K562 (cell line): ENCODE data around the gene ODAD2. TPM values are rescaled to one million over a fixed set of nuclear protein-coding genes. Genes with fewer than 3 reads are reported as not detected.

ENCODE experiments used
- ATAC-seq: fragments of 200-7000 bp; cut with Tn5 transposase; 3 replicates; pipeline ENCODE4 v1.9.1; 2020; ENCODE audit warnings: moderate library complexity
- BruUV-seq: library from RNA; stranded (reverse); fragments of 400-500 nt; replicated peaks from 2 replicates; lab custom pipeline; 2021; lab: Mats Ljungman, UMichigan
- CTCF ChIA-PET: fragments of 300-600 bp; formaldehyde crosslinking; extraction: SDS; loops from one replicate; lab custom pipeline; 2021; ENCODE audit warnings: low intra/inter-chr PET ratio; lab: Yijun Ruan, JAX
- POLR2A ChIA-PET: fragments of 300-600, 350-650 bp; sonication (Branson Sonifier 250); formaldehyde crosslinking; extraction: SDS; loops from one replicate; lab custom pipeline; 2021; ENCODE audit warnings: antibody characterized with exemption, inconsistent platforms; lab: Yijun Ruan, JAX
- DNase-seq, 4 experiments: peaks; one replicate each; pipeline versions ENCODE4 v3.0.0 to v3.0.0-alpha.2; 2011 to 2018; ENCODE audit warnings: low spot score in 3 of 4, mixed read lengths in 3 of 4; ENCODE audit errors: extremely low read depth in 1 of 4
- FAIRE-seq: peaks from 2 replicates; lab custom pipeline; 2011; peaks lifted over from hg19 to GRCh38; lab: Jason Lieb, UNC
- H2AFZ ChIP-seq: 2 replicates; pipeline ENCODE4 v1.6.0; 2011; ENCODE audit warnings: low read depth, low read length, control low read depth, inconsistent platforms
- H3K27ac ChIP-seq: fragments of 200-600 bp; 3 replicates; pipeline ENCODE4 v1.8.0; 2011; ENCODE audit warnings: low read depth, mild to moderate bottlenecking, control low read depth, inconsistent platforms, low read length, moderate library complexity, mixed read lengths; ENCODE audit errors: extremely low read depth
- H3K27me3 ChIP-seq, 2 experiments: fragments of 300-600 bp in 1 of 2; 2 replicates in 1 of 2; 3 replicates in 1 of 2; pipeline versions ENCODE4 v1.6.0 to v1.8.0; 2011; ENCODE audit warnings: inconsistent platforms in 2 of 2, low read length in 2 of 2, mild to moderate bottlenecking in 1 of 2, mixed read lengths in 1 of 2, moderate library complexity in 1 of 2; ENCODE audit not compliant: control insufficient read depth in 2 of 2, insufficient read depth in 2 of 2
- H3K36me3 ChIP-seq: fragments of 300-600 bp; 3 replicates; pipeline ENCODE4 v1.8.0; 2011; ENCODE audit warnings: mild to moderate bottlenecking, low read length, inconsistent platforms; ENCODE audit not compliant: control insufficient read depth, insufficient read depth
- H3K4me1 ChIP-seq, 2 experiments: fragments of 200-600 bp in 1 of 2; replicated peaks in 1 of 2; 2 replicates in 1 of 2; 3 replicates in 1 of 2; pipeline versions ENCODE4 v1.5.1 to v1.8.0; 2011; ENCODE audit warnings: inconsistent platforms in 2 of 2, low read length in 2 of 2, mild to moderate bottlenecking in 1 of 2, mixed read lengths in 1 of 2, moderate library complexity in 1 of 2; ENCODE audit not compliant: control insufficient read depth in 2 of 2, insufficient read depth in 2 of 2
- H3K4me2 ChIP-seq: 2 replicates; pipeline ENCODE4 v1.6.1; 2011; ENCODE audit warnings: low read length, control low read depth, inconsistent platforms, mixed read lengths; ENCODE audit not compliant: insufficient read depth
- H3K4me3 ChIP-seq: fragments of 200-600 bp; sonication (generic), shearing (Covaris generic); 2 replicates; pipeline ENCODE4 v1.5.1; 2016; ENCODE audit warnings: control low read depth, inconsistent platforms
- H3K79me2 ChIP-seq: fragments of 200-600 bp; 3 replicates; pipeline ENCODE4 v1.8.0; 2011; ENCODE audit warnings: low read length, inconsistent platforms; ENCODE audit not compliant: control insufficient read depth, insufficient read depth
- H3K9ac ChIP-seq, 2 experiments: 2 replicates each; pipeline versions ENCODE4 v1.6.0 to v1.6.1; 2011; ENCODE audit warnings: low read depth in 2 of 2, low read length in 2 of 2, control low read depth in 1 of 2, inconsistent platforms in 1 of 2, mild to moderate bottlenecking in 1 of 2, mixed read lengths in 1 of 2; ENCODE audit not compliant: insufficient read depth in 1 of 2
- H3K9me1 ChIP-seq: one replicate; pipeline ENCODE4 v1.6.0; 2011; ENCODE audit warnings: inconsistent platforms, mild to moderate bottlenecking, low read length, moderate library complexity; ENCODE audit not compliant: control insufficient read depth, insufficient read depth
- H3K9me3 ChIP-seq: replicated peaks from 2 replicates; pipeline ENCODE4 v1.5.1; 2011; ENCODE audit warnings: low read depth, low read length, inconsistent platforms; ENCODE audit not compliant: control insufficient read depth, insufficient read depth
- H4K20me1 ChIP-seq: replicated peaks from 2 replicates; pipeline ENCODE4 v1.6.1; 2011; ENCODE audit warnings: low read length, inconsistent platforms, mixed read lengths; ENCODE audit not compliant: control insufficient read depth, insufficient read depth
- BACH1 ChIP-seq: fragments of 200-800 bp; sonication (Bioruptor generic); IDR thresholded peaks from 2 replicates; pipeline ENCODE4 v1.6.1; 2016; ENCODE audit warnings: missing genetic modification characterization, missing compliant biosample characterization
- CBFA2T3 ChIP-seq: fragments of 450-650 bp; IDR thresholded peaks from 2 replicates; pipeline ENCODE4 v1.6.1; 2017
- HDAC1 ChIP-seq, 2 experiments: fragments of 450-650 bp; IDR thresholded peaks; 2 replicates each; pipeline ENCODE4 v1.6.1; 2016 to 2017; ENCODE audit warnings: inconsistent platforms in 1 of 2, mild to moderate bottlenecking in 1 of 2, moderate library complexity in 1 of 2
- MTF1 ChIP-seq: fragments of 250-450 bp; sonication (Bioruptor Pico); IDR thresholded peaks from 2 replicates; pipeline ENCODE4 v1.9.0; 2021; ENCODE audit warnings: moderate library complexity, mild to moderate bottlenecking, inconsistent platforms, borderline replicate concordance
- RNF219 ChIP-seq: fragments of 250-450 bp; sonication (Bioruptor Pico); IDR thresholded peaks from 2 replicates; pipeline ENCODE4 v1.5.0; 2022; ENCODE audit warnings: mild to moderate bottlenecking
- TGIF2 ChIP-seq: sonication (generic); formaldehyde crosslinking; IDR thresholded peaks from 2 replicates; pipeline ENCODE4 v1.8.1; 2022; ENCODE audit warnings: mild to moderate bottlenecking, missing genetic modification reagents, moderate library complexity
- ZBTB17 ChIP-seq: fragments of 450-650 bp; formaldehyde crosslinking; IDR thresholded peaks from 2 replicates; pipeline ENCODE4 v1.4.0; 2020; ENCODE audit warnings: mild to moderate bottlenecking
- ZNF232 ChIP-seq: sonication (generic); formaldehyde crosslinking; IDR thresholded peaks from 2 replicates; pipeline ENCODE4 v1.8.0; 2022; ENCODE audit warnings: mild to moderate bottlenecking, missing genetic modification reagents
- ZNF583 ChIP-seq: fragments of 250-450 bp; sonication (Bioruptor Pico); IDR thresholded peaks from 2 replicates; pipeline ENCODE4 v1.4.0; 2020
- ZNF696 ChIP-seq: fragments of 250-450 bp; sonication (Bioruptor Pico); conservative IDR thresholded peaks from 2 replicates; pipeline ENCODE4 v1.4.0; 2020; ENCODE audit warnings: mild to moderate bottlenecking, moderate library complexity
- WGBS: fragments of 100-300 bp; shearing (Covaris generic); methylation state at CpG from one replicate; pipeline ENCODE4 v1.1.6; 2016; ENCODE audit warnings: low coverage, mixed read lengths; ENCODE audit not compliant: insufficient coverage; ENCODE audit errors: missing lambda C conversion rate; 5-methylcytosine and 5-hydroxymethylcytosine counted together
- in situ Hi-C: fragments of 300-500 bp; cut with MboI; formaldehyde crosslinking; loops from 4 replicates; pipeline ENCODE4 v1.15.0; 2018; ENCODE audit warnings: inconsistent platforms, mixed read lengths
- intact Hi-C: fragments of 100-400 bp; cut with micrococcal nuclease; formaldehyde crosslinking; loops from 2 replicates; pipeline ENCODE4 v1.14.2; 2022
- polyA plus RNA-seq, 8 experiments: library from polyadenylated mRNA; depleted of rRNA in 4 of 8; stranded (reverse) in 5 of 8; unstranded in 3 of 8; fragments of >200 nt; fragmentation: Nextera tagmentation in 2 of 8; fragmentation: Illumina TruSeq in 1 of 8; extraction: Ambion mirVana in 2 of 8; extraction: Trizol in 1 of 8; gene quantifications; 2 replicates each; pipeline versions ENCODE4 v1.2.1 to v1.2.3, GENCODE V29; 2011 to 2014; ENCODE audit warnings: inconsistent platforms in 1 of 8, missing spikeins in 1 of 8
- total RNA-seq, 7 experiments: library from RNA; depleted of rRNA in 6 of 7; stranded (reverse); fragments of >200 nt in 6 of 7; fragmentation: Illumina TruSeq in 2 of 7; extraction: Trizol in 2 of 7; gene quantifications; 2 replicates each; pipeline versions ENCODE4 v1.2.1 to v1.2.3, GENCODE V29; 2011 to 2021; ENCODE audit warnings: low replicate concordance in 1 of 7
- TF ChIP-seq, protein P1 (sequence below): fragments of 250-450 bp; sonication (Bioruptor Pico); IDR thresholded peaks from 2 replicates; pipeline ENCODE4 v1.8.0; 2022; ENCODE audit warnings: moderate library complexity, mild to moderate bottlenecking, inconsistent platforms

ODAD2 gene
- total and polyA plus RNA-seq, 9 of the 15 experiments (the other 6 are each of a cell fraction or from before 2014, with no cell fraction given): not detected

- no peaks in the 10 kb centered on the region for H3K27me3 ChIP-seq
- 0% methylated on average over 4 of the region's 4 CpGs for WGBS
- H3K4me3 ChIP-seq: no peak overlapping the region
- no peak for ATAC-seq
- CTCF ChIA-PET: no interaction called here
- H3K27ac ChIP-seq: no peak overlapping the region
- no peak for DNase-seq
- no peaks in the 10 kb centered on the region for H3K9me3 ChIP-seq
- no peak for TF ChIP-seq ZBTB17 (CRISPR knock-in tag)
- TF ChIP-seq RNF219: no peak
- no peak for TF ChIP-seq BACH1 (tag)
- TF ChIP-seq, protein P1, sequence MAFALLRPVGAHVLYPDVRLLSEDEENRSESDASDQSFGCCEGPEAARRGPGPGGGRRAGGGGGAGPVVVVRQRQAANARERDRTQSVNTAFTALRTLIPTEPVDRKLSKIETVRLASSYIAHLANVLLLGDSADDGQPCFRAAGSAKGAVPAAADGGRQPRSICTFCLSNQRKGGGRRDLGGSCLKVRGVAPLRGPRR (CRISPR knock-in tag): no peak
- no peak for TF ChIP-seq ZNF232 (CRISPR knock-in tag)
- TF ChIP-seq ZNF583 (CRISPR knock-in tag): no peak
- TF ChIP-seq CBFA2T3: no peak
- TF ChIP-seq ZNF696 (CRISPR knock-in tag): no peak
- no peak for TF ChIP-seq HDAC1 (IDR thresholded peaks at IDR 0.05)
- TF ChIP-seq MTF1 (CRISPR knock-in tag): no peak
- no peak for TF ChIP-seq TGIF2 (CRISPR knock-in tag)
- TF ChIP-seq, all 486 proteins: peak for 0
- Histone ChIP-seq H3K4me1 (no peaks in the 10 kb centered on the region), H3K9me1 (no peaks in the 10 kb centered on the region), H2AFZ (no peak overlapping the region), H3K36me3 (no peaks in the 10 kb centered on the region), H3K9ac (no peak overlapping the region), H3K79me2 (no peaks in the 10 kb centered on the region), H4K20me1 (no peaks in the 10 kb centered on the region), H3K4me2 (no peak overlapping the region)
- in situ Hi-C loops: no loop called here
- no peak for FAIRE-seq
- POLR2A ChIA-PET: no interaction called here
- intact Hi-C loops: no loop called here
- BruUV-seq: no TSS peak
Measured at GRCh38 chr10:28047061-28047460, 48.2 kb upstream of the ODAD2 start.
